Measurements from ENCODE around the gene PPP2R5B. TPM values are rescaled to one million over a fixed set of nuclear protein-coding genes. Genes with fewer than 3 reads are reported as not detected.

PPP2R5B gene
- total and polyA plus RNA-seq, 9 of the 15 experiments (the other 6 are each of a cell fraction or from before 2014, with no cell fraction given) = 0.10 to 7.8 (median 3.3) TPM

- TF ChIP-seq TAF1 (IDR thresholded peaks at IDR 0.05; ENCODE audit: control insufficient read depth, extremely low read depth, insufficient read depth, low read length, severe bottlenecking) = peak; percentile 12
- 0 out of 2 replicates have a peak, but pooled peaks have one; percentile 44 for TF ChIP-seq ZBTB40 (IDR thresholded peaks at IDR 0.05)
- TF ChIP-seq ZBTB40 (CRISPR knock-in tag; IDR thresholded peaks at IDR 0.05) = no peak
- TF ChIP-seq CTCF (IDR thresholded peaks at IDR 0.05 in 2 of 3, conservative IDR thresholded peaks at IDR 0.05 in 1 of 3; ENCODE audit: insufficient read depth in 2 of 3, low read depth in 1 of 3, low read length in 3 of 3) = peak; percentile 32 to 59 (median 50); a peak in 3 of 6 replicates
- peak; percentile 40; the same call in 1 of the 2 replicates for TF ChIP-seq CEBPB (tag; IDR thresholded peaks at IDR 0.05)
- TF ChIP-seq MYC (IDR thresholded peaks at IDR 0.05; ENCODE audit: low read depth, low read length) = 0 out of 2 replicates have a peak, but pooled peaks have one; percentile 13
- no peak for TF ChIP-seq MYC (CRISPR knock-in tag; IDR thresholded peaks at IDR 0.05; ENCODE audit: borderline replicate concordance, low read depth)
- no peak for TF ChIP-seq CEBPG (CRISPR knock-in tag; IDR thresholded peaks at IDR 0.05)
- TF ChIP-seq CEBPG (tag; conservative IDR thresholded peaks at IDR 0.05 in 1 of 2, IDR thresholded peaks at IDR 0.05 in 1 of 2) = peak in 1 of 2 experiments; percentile 36; a peak in 1 of 4 replicates
- 0 out of 2 replicates have a peak, but pooled peaks have one; percentile 37 for TF ChIP-seq ATF3 (IDR thresholded peaks at IDR 0.05)
- no peak for TF ChIP-seq ATF3 (CRISPR knock-in tag; conservative IDR thresholded peaks at IDR 0.05)
- no peak for TF ChIP-seq GATAD2B (IDR thresholded peaks at IDR 0.05; ENCODE audit: borderline replicate concordance)
- 0 out of 2 replicates have a peak, but pooled peaks have one; percentile 4 for TF ChIP-seq VEZF1 (CRISPR knock-in tag; IDR thresholded peaks at IDR 0.05)
- TF ChIP-seq TAL1 (IDR thresholded peaks at IDR 0.05) = 0 out of 2 replicates have a peak, but pooled peaks have one; percentile 9
Measured at GRCh38 chr11:64918017-64918416, 6.5 kb upstream of the PPP2R5B start (continued).
